Measurements from ENCODE around the gene SPEM1.

GRCh38 chr17:7379134-7379533 is 41.0 kb upstream of the SPEM1 start:
- no peak for TF ChIP-seq CTCF (IDR thresholded peaks at IDR 0.05)
- TF ChIP-seq POLR2A (IDR thresholded peaks at IDR 0.05) = no peak

Measured in body of pancreas (tissue), 4 donors.